OCI-LY1 (cell line): ENCODE results near the gene MAML2.

ENCODE experiments used
- H2AFZ ChIP-seq: fragments of 200-600 bp; sonication (generic), shearing (Covaris generic); 2 replicates; pipeline ENCODE4 v1.6.0; 2014; ENCODE audit warnings: antibody characterized with exemption, mild to moderate bottlenecking, low read length
- H3F3A ChIP-seq: fragments of 200-600 bp; sonication (generic), shearing (Covaris generic); 2 replicates; pipeline ENCODE4 v1.6.0; 2014; ENCODE audit warnings: mild to moderate bottlenecking, antibody characterized with exemption, low read length, moderate library complexity; ENCODE audit not compliant: insufficient read depth
- H3K27ac ChIP-seq: fragments of 200-600 bp; sonication (generic); 2 replicates; pipeline ENCODE4 v1.5.1; 2014; ENCODE audit warnings: low read length, mixed run types, mild to moderate bottlenecking, low read depth; ENCODE audit not compliant: poor library complexity, severe bottlenecking
- H3K27me3 ChIP-seq: fragments of 200-600 bp; sonication (generic); 2 replicates; pipeline ENCODE4 v1.6.0; 2014; ENCODE audit warnings: antibody characterized with exemption, mild to moderate bottlenecking, low read length, moderate library complexity; ENCODE audit not compliant: insufficient read depth
- H3K36me3 ChIP-seq: fragments of 200-600 bp; sonication (generic); 2 replicates; pipeline ENCODE4 v1.6.1; 2014; ENCODE audit warnings: mild to moderate bottlenecking, antibody characterized with exemption, low read length, moderate library complexity, mixed read lengths; ENCODE audit not compliant: insufficient read depth
- H3K4me1 ChIP-seq: fragments of 200-600 bp; sonication (generic); 2 replicates; pipeline ENCODE4 v1.5.1; 2014; ENCODE audit warnings: mild to moderate bottlenecking, low read length, moderate library complexity; ENCODE audit not compliant: insufficient read depth, severe bottlenecking
- H3K4me2 ChIP-seq: fragments of 200-600 bp; sonication (generic), shearing (Covaris generic); 2 replicates; pipeline ENCODE4 v1.6.1; 2014; ENCODE audit warnings: low read length
- H3K4me3 ChIP-seq: fragments of 200-600 bp; sonication (generic); 2 replicates; pipeline ENCODE4 v1.5.1; 2014; ENCODE audit warnings: low read length, low read depth, mild to moderate bottlenecking, mixed read lengths; ENCODE audit not compliant: poor library complexity, severe bottlenecking
- H3K79me2 ChIP-seq: fragments of 200-600 bp; shearing (Covaris generic); 2 replicates; pipeline ENCODE4 v1.6.1; 2016; ENCODE audit warnings: mixed run types, low read length, mixed read lengths; ENCODE audit not compliant: insufficient read depth
- H3K9ac ChIP-seq: fragments of 200-600 bp; sonication (generic), shearing (Covaris generic); 2 replicates; pipeline ENCODE4 v1.6.1; 2014; ENCODE audit warnings: mild to moderate bottlenecking, low read length, mixed read lengths
- H3K9me2 ChIP-seq: fragments of 200-600 bp; sonication (generic), shearing (Covaris generic); 2 replicates; pipeline ENCODE4 v1.6.1; 2014; ENCODE audit warnings: low read depth, mild to moderate bottlenecking, low read length, mixed read lengths
- H3K9me3 ChIP-seq: fragments of 200-600 bp; shearing (Covaris generic); 2 replicates; pipeline ENCODE4 v1.6.1; 2014; ENCODE audit warnings: low read length, mixed read lengths
- H4K20me1 ChIP-seq: fragments of 200-600 bp; sonication (generic), shearing (Covaris generic); 2 replicates; pipeline ENCODE4 v1.6.0; 2016; ENCODE audit warnings: mild to moderate bottlenecking, low read length; ENCODE audit not compliant: insufficient read depth
- CTCF ChIP-seq: fragments of 200-600 bp; sonication (generic), shearing (Covaris generic); IDR thresholded peaks from 2 replicates; pipeline ENCODE4 v1.5.1; 2017; ENCODE audit warnings: mild to moderate bottlenecking, antibody characterized with exemption, low read length, moderate library complexity, mixed read lengths
- EZH2 ChIP-seq: fragments of 200-600 bp; sonication (generic), shearing (Covaris generic); IDR thresholded peaks from 2 replicates; pipeline ENCODE4 v1.8.0; 2017; ENCODE audit warnings: borderline replicate concordance, mixed run types, mild to moderate bottlenecking, antibody characterized with exemption, low read length, moderate library complexity, mixed read lengths

The MAML2 gene

DNA sequence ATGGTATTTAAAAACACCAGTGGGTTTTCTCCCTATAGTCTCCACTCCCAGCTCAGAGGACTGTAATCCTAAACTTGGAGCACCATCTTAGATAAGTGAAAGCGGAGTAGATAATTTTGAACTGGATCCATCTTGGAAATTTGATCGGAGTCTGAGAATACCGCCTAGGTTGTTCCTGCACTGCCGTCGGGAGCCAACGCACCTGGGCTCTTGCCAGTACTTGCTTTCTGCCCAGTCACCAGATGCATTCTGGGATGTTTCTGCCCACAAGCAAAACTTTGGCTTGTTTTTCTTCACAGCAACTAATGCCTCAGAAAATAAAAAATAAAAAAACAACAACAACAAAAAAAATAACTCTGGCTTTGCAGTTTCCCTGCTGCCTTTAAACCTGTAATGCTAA lies 306.1 kb downstream of the MAML2 start:
- no peaks in the 10 kb centered on the region for H3K9me2 ChIP-seq
- H3K9ac ChIP-seq, result no peak overlapping the region
- no peak overlapping the region for H3K4me3 ChIP-seq
- H3K27me3 ChIP-seq, result no peaks in the 10 kb centered on the region
- no peaks in the 10 kb centered on the region for H3K4me1 ChIP-seq
- H3K27ac ChIP-seq, result no peak overlapping the region
- no peaks in the 10 kb centered on the region for H3K79me2 ChIP-seq
- no peaks in the 10 kb centered on the region for H3K36me3 ChIP-seq
- no peak overlapping the region for H2AFZ ChIP-seq
- TF ChIP-seq EZH2 (no peak), CTCF (no peak)
- no peaks in the 10 kb centered on the region for H3K9me3 ChIP-seq
- no peaks in the 10 kb centered on the region for H3F3A ChIP-seq
- no peak overlapping the region for H3K4me2 ChIP-seq
- H4K20me1 ChIP-seq, result no peaks in the 10 kb centered on the region

- Histone ChIP-seq H3K27me3 (no peaks in the 10 kb centered on the region), H3K4me1 (no peaks in the 10 kb centered on the region), H3K79me2 (no peaks in the 10 kb centered on the region), H3F3A (no peaks in the 10 kb centered on the region), H3K9me3 (no peaks in the 10 kb centered on the region), H3K4me2 (no peak overlapping the region), H3K27ac (no peak overlapping the region), H3K9me2 (no peaks in the 10 kb centered on the region), H3K4me3 (no peak overlapping the region), H2AFZ (no peak overlapping the region), H4K20me1 (no peaks in the 10 kb centered on the region), H3K36me3 (no peaks in the 10 kb centered on the region), H3K9ac (no peak overlapping the region)
- TF ChIP-seq EZH2, result no peak
- no peak for TF ChIP-seq CTCF
Observed at GRCh38 chr11:96035740-96036078, 307.3 kb downstream of the MAML2 start.

DNA sequence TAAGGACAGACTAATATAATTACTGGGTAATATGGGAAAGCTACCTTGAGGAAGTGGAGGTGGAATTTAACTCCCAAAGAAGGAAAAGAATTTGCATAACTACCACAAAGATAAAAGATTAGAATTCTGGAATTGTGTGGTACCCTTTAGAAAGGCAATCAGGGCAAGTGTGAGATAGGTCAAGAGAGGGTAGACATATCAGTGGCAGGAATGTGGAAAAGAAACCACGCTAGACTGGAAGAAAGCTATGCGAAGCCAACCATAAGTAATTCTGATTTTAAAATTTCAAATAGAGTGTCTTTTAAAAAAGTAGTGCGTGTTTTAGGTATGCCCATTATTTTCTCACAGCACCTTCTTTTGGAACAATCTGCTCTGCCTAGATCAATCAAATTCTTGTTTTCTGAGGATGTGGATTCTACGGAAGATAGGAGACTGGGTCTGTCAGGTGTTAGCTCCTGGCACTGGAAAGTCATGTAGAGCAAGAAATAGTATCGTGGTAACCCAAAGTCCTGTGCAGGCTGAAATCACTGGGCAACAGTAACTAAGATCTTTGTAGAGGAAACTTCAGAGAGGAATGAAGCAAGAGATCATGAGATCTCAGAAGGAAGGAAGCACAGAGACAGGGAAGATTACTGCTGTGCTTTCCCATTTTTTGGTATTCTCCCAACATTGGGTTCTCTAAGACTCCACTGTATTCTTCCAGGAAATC lies 307.8 kb downstream of the MAML2 start:
- H3K79me2 ChIP-seq, result no peaks in the 10 kb centered on the region
- H3K9ac ChIP-seq, result no peak overlapping the region
- no peaks in the 10 kb centered on the region for H4K20me1 ChIP-seq
- no peaks in the 10 kb centered on the region for H3K9me2 ChIP-seq
- no peak for TF ChIP-seq EZH2
- H3K36me3 ChIP-seq, result no peaks in the 10 kb centered on the region
- H2AFZ ChIP-seq, result no peak overlapping the region
- no peak overlapping the region for H3K4me2 ChIP-seq
- no peaks in the 10 kb centered on the region for H3K4me1 ChIP-seq
- no peak overlapping the region for H3K27ac ChIP-seq
- H3K4me3 ChIP-seq, result no peak overlapping the region
- no peaks in the 10 kb centered on the region for H3K27me3 ChIP-seq
- no peaks in the 10 kb centered on the region for H3F3A ChIP-seq
- H3K9me3 ChIP-seq, result no peaks in the 10 kb centered on the region

GRCh38 chr11:96033599-96033998 lies 309.4 kb downstream of the MAML2 start:
- no peaks in the 10 kb centered on the region for H3K27me3 ChIP-seq
- H3F3A ChIP-seq, result no peaks in the 10 kb centered on the region
- no peaks in the 10 kb centered on the region for H3K9me3 ChIP-seq
- H3K9me2 ChIP-seq, result no peaks in the 10 kb centered on the region
- no peaks in the 10 kb centered on the region for H3K36me3 ChIP-seq
- H3K4me3 ChIP-seq, result no peak overlapping the region
- no peak overlapping the region for H3K9ac ChIP-seq
- H3K27ac ChIP-seq, result no peak overlapping the region
- no peaks in the 10 kb centered on the region for H3K4me1 ChIP-seq
- no peak overlapping the region for H3K4me2 ChIP-seq
- H3K79me2 ChIP-seq, result no peaks in the 10 kb centered on the region
- no peak for TF ChIP-seq EZH2
- no peak for TF ChIP-seq CTCF
- H4K20me1 ChIP-seq, result no peaks in the 10 kb centered on the region
- no peak overlapping the region for H2AFZ ChIP-seq
